H9 (cell line): ENCODE data around the gene MAST4. TPM values are rescaled to one million over a fixed set of nuclear protein-coding genes. Genes with fewer than 3 reads are reported as not detected.

Experiments used
- DNase-seq: peaks from one replicate; pipeline ENCODE4 v3.0.0-alpha.2; 2017
- H2AFZ ChIP-seq: one replicate; pipeline ENCODE4 v1.6.1; 2013; ENCODE audit warnings: mild to moderate bottlenecking, low read length, control low read depth, moderate library complexity
- H2AK5ac ChIP-seq: 2 replicates; pipeline ENCODE4 v1.6.1; 2013; ENCODE audit warnings: low read length, control low read depth, mixed read lengths; ENCODE audit not compliant: insufficient read length
- H2BK120ac ChIP-seq: one replicate; pipeline ENCODE4 v1.6.1; 2013; ENCODE audit warnings: low read depth, mild to moderate bottlenecking, low read length, control low read depth, inconsistent platforms; ENCODE audit not compliant: poor library complexity, severe bottlenecking
- H2BK12ac ChIP-seq: 2 replicates; pipeline ENCODE4 v1.6.1; 2013; ENCODE audit warnings: low read length, control low read depth, mixed read lengths, low read depth; ENCODE audit not compliant: insufficient read length
- H2BK15ac ChIP-seq: 2 replicates; pipeline ENCODE4 v1.6.1; 2013; ENCODE audit warnings: low read depth, low read length, control low read depth
- H2BK20ac ChIP-seq: one replicate; pipeline ENCODE4 v1.6.1; 2013; ENCODE audit warnings: low read depth, mild to moderate bottlenecking, low read length, control low read depth, inconsistent platforms; ENCODE audit not compliant: poor library complexity, severe bottlenecking
- H2BK5ac ChIP-seq: 2 replicates; pipeline ENCODE4 v1.6.1; 2013; ENCODE audit warnings: low read length, control low read depth, mixed read lengths; ENCODE audit not compliant: insufficient read length
- H3K14ac ChIP-seq: 2 replicates; pipeline ENCODE4 v1.6.1; 2013; ENCODE audit warnings: low read length, control low read depth; ENCODE audit not compliant: insufficient read depth
- H3K18ac ChIP-seq: 2 replicates; pipeline ENCODE4 v1.6.1; 2013; ENCODE audit warnings: low read depth, mild to moderate bottlenecking, mixed read lengths, low read length, control low read depth; ENCODE audit not compliant: insufficient read length
- H3K23ac ChIP-seq: 2 replicates; pipeline ENCODE4 v1.6.1; 2013; ENCODE audit warnings: low read length, control low read depth, mixed read lengths, low read depth; ENCODE audit not compliant: insufficient read length
- H3K23me2 ChIP-seq: 2 replicates; pipeline ENCODE4 v1.6.1; 2013; ENCODE audit warnings: low read depth, mild to moderate bottlenecking, mixed read lengths, low read length, control low read depth; ENCODE audit not compliant: insufficient read length, poor library complexity, severe bottlenecking
- H3K27ac ChIP-seq: 2 replicates; pipeline ENCODE4 v1.5.1; 2013; ENCODE audit warnings: low read length, control low read depth, mixed read lengths, low read depth; ENCODE audit not compliant: insufficient read length
- H3K27me3 ChIP-seq: 2 replicates; pipeline ENCODE4 v1.6.1; 2013; ENCODE audit warnings: low read length, control low read depth, inconsistent platforms; ENCODE audit not compliant: insufficient read depth
- H3K4ac ChIP-seq: 2 replicates; pipeline ENCODE4 v1.6.1; 2013; ENCODE audit warnings: low read depth, mild to moderate bottlenecking, control low read depth, inconsistent platforms, low read length, moderate library complexity
- H3K4me1 ChIP-seq: 2 replicates; pipeline ENCODE4 v1.6.1; 2013; ENCODE audit warnings: low read length, control low read depth, inconsistent platforms; ENCODE audit not compliant: insufficient read depth
- H3K4me2 ChIP-seq: 2 replicates; pipeline ENCODE4 v1.6.1; 2013; ENCODE audit warnings: low read length, control low read depth, mixed read lengths; ENCODE audit not compliant: insufficient read length, insufficient read depth
- H3K56ac ChIP-seq: 2 replicates; pipeline ENCODE4 v1.6.1; 2013; ENCODE audit warnings: low read depth, mild to moderate bottlenecking, mixed read lengths, low read length, control low read depth; ENCODE audit not compliant: insufficient read length
- H3K79me1 ChIP-seq: 2 replicates; pipeline ENCODE4 v1.6.1; 2013; ENCODE audit warnings: low read depth, mild to moderate bottlenecking, moderate library complexity, low read length, control low read depth, inconsistent platforms; ENCODE audit not compliant: insufficient read depth, poor library complexity, severe bottlenecking
- H3K79me2 ChIP-seq: 2 replicates; pipeline ENCODE4 v1.6.1; 2013; ENCODE audit warnings: low read length, control low read depth, inconsistent platforms; ENCODE audit not compliant: insufficient read depth
- H3K9ac ChIP-seq: 2 replicates; pipeline ENCODE4 v1.6.1; 2013; ENCODE audit warnings: low read length, control low read depth, mixed read lengths; ENCODE audit not compliant: insufficient read length; ENCODE audit errors: extremely low read depth
- H3K9me3 ChIP-seq: one replicate; pipeline ENCODE4 v1.6.1; 2013; ENCODE audit warnings: low read depth, low read length, inconsistent platforms; ENCODE audit not compliant: control insufficient read depth
- H3T11ph ChIP-seq: one replicate; pipeline ENCODE4 v1.6.1; 2013; ENCODE audit warnings: mild to moderate bottlenecking, low read length, control low read depth, inconsistent platforms
- H4K20me1 ChIP-seq: one replicate; pipeline ENCODE4 v1.6.1; 2013; ENCODE audit not compliant: control insufficient read depth, insufficient read length, insufficient read depth
- H4K5ac ChIP-seq: 2 replicates; pipeline ENCODE4 v1.6.1; 2013; ENCODE audit warnings: low read depth, mild to moderate bottlenecking, mixed read lengths, low read length, control low read depth; ENCODE audit not compliant: insufficient read length
- H4K8ac ChIP-seq: replicated peaks from 2 replicates; pipeline ENCODE4 v1.6.1; 2013; ENCODE audit warnings: low read length, control low read depth, mixed read lengths, low read depth; ENCODE audit not compliant: insufficient read length
- H4K91ac ChIP-seq: 2 replicates; pipeline ENCODE4 v1.6.1; 2013; ENCODE audit warnings: low read depth, mild to moderate bottlenecking, moderate library complexity, mixed read lengths, low read length, control low read depth; ENCODE audit not compliant: insufficient read length
- H3K27ac Mint-ChIP-seq, 3 experiments: 2 replicates in 2 of 3; 3 replicates in 1 of 3; pipeline ENCODE4 v1.8.0; 2020 to 2021; ENCODE audit warnings: mixed read lengths in 3 of 3, mild to moderate bottlenecking in 1 of 3, moderate library complexity in 1 of 3
- H3K27me3 Mint-ChIP-seq: 2 replicates; pipeline ENCODE4 v1.8.0; 2021; ENCODE audit warnings: low read depth, mild to moderate bottlenecking, moderate library complexity, mixed read lengths
- H3K36me3 Mint-ChIP-seq, 3 experiments: 2 replicates in 2 of 3; 3 replicates in 1 of 3; pipeline ENCODE4 v1.8.0; 2020 to 2021; ENCODE audit warnings: low read depth in 3 of 3, mixed read lengths in 3 of 3; ENCODE audit not compliant: insufficient read depth in 1 of 3
- H3K4me1 Mint-ChIP-seq, 2 experiments: 2 replicates each; pipeline ENCODE4 v1.8.0; 2020; ENCODE audit warnings: mixed read lengths in 2 of 2
- H3K4me3 Mint-ChIP-seq, 2 experiments: 2 replicates in 1 of 2; 3 replicates in 1 of 2; pipeline ENCODE4 v1.8.0; 2020 to 2021; ENCODE audit warnings: mild to moderate bottlenecking in 2 of 2, mixed read lengths in 2 of 2, moderate library complexity in 1 of 2
- H3K9me3 Mint-ChIP-seq, 2 experiments: 2 replicates in 1 of 2; 3 replicates in 1 of 2; pipeline ENCODE4 v1.8.0; 2020; ENCODE audit warnings: mild to moderate bottlenecking in 2 of 2, mixed read lengths in 2 of 2, moderate library complexity in 1 of 2
- total RNA-seq: library from RNA; stranded (reverse); gene quantifications from 2 replicates; pipeline ENCODE4 v1.2.1, GENCODE V29; 2021
- TF ChIP-seq, protein P1 (sequence below): fragments of 200-600 bp; sonication (generic); conservative IDR thresholded peaks from 3 replicates; pipeline ENCODE4 v1.8.0; 2021; ENCODE audit warnings: antibody characterized with exemption, mild to moderate bottlenecking

Gene MAST4
- total RNA-seq, 1 experiment from 2014 or later, result 3.7 TPM

DNA sequence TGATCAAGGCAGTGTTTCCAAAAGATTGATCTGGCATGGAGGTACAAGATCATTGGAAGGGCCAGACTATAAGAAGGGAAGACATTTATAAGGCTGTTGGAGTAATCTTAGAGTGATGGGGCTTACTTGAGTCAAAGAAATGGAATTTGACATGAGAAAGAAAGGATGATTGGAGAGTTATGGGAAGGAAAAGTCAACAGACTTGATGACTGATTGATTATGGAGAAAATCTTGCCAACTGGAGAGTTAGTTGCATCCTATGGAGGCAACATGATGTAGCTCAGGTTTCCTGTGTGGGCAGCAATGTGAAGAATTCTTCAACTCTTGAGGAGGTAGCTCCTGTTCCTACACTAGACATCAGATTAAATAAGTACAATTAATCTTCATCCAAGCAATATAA, 10.9 kb upstream of the MAST4 start:
- no peak overlapping the region for H3K56ac ChIP-seq
- H2AFZ ChIP-seq, result no peak overlapping the region
- no peak overlapping the region for H3K4ac ChIP-seq
- H4K5ac ChIP-seq, result no peak overlapping the region
- no peak overlapping the region for H3K18ac ChIP-seq
- H4K8ac ChIP-seq, result no peak overlapping the region
- no peak overlapping the region for H2BK120ac ChIP-seq
- no peak overlapping the region for H2BK5ac ChIP-seq
- H3K27me3 ChIP-seq, result no peaks in the 10 kb centered on the region
- no peak overlapping the region for H3K9ac ChIP-seq
- no peak overlapping the region for H2BK20ac ChIP-seq
- H2BK12ac ChIP-seq, result no peak overlapping the region
- no peak overlapping the region for H3T11ph ChIP-seq
- no peaks in the 10 kb centered on the region for H3K79me1 ChIP-seq
- H3K27ac ChIP-seq, result no peak overlapping the region
- no peaks in the 10 kb centered on the region for H3K9me3 Mint-ChIP-seq
- no peak overlapping the region for H2AK5ac ChIP-seq
- H3K27ac Mint-ChIP-seq, result no peak overlapping the region
- no peaks in the 10 kb centered on the region for H4K20me1 ChIP-seq
- no peaks in the 10 kb centered on the region for H3K79me2 ChIP-seq
- H3K4me1 Mint-ChIP-seq, result 0 out of 4 replicates have a peak, but pooled peaks cover 0 to 5% of the 10 kb centered on the region in 2 experiments
- no peak overlapping the region for H3K23ac ChIP-seq
- DNase-seq, result no peak
- no peak overlapping the region for H4K91ac ChIP-seq
- H3K27me3 Mint-ChIP-seq, result peaks cover 12% of the 10 kb centered on the region
- no peaks in the 10 kb centered on the region for H3K4me1 ChIP-seq
- TF ChIP-seq, protein P1, sequence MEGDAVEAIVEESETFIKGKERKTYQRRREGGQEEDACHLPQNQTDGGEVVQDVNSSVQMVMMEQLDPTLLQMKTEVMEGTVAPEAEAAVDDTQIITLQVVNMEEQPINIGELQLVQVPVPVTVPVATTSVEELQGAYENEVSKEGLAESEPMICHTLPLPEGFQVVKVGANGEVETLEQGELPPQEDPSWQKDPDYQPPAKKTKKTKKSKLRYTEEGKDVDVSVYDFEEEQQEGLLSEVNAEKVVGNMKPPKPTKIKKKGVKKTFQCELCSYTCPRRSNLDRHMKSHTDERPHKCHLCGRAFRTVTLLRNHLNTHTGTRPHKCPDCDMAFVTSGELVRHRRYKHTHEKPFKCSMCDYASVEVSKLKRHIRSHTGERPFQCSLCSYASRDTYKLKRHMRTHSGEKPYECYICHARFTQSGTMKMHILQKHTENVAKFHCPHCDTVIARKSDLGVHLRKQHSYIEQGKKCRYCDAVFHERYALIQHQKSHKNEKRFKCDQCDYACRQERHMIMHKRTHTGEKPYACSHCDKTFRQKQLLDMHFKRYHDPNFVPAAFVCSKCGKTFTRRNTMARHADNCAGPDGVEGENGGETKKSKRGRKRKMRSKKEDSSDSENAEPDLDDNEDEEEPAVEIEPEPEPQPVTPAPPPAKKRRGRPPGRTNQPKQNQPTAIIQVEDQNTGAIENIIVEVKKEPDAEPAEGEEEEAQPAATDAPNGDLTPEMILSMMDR, result no peak
- no peaks in the 10 kb centered on the region for H3K23me2 ChIP-seq
- H3K14ac ChIP-seq, result no peak overlapping the region
- H2BK15ac ChIP-seq, result no peak overlapping the region
- H3K36me3 Mint-ChIP-seq, result no peaks in the 10 kb centered on the region
- H3K9me3 ChIP-seq, result no peaks in the 10 kb centered on the region
- no peak overlapping the region for H3K4me2 ChIP-seq
- no peak overlapping the region for H3K4me3 Mint-ChIP-seq
